GM19193 (cell line): Measurements from ENCODE around the gene SPATA31E1.

Experiments used
- POLR2A ChIP-seq: IDR thresholded peaks from 4 replicates; pipeline ENCODE4 v1.6.1; 2011; ENCODE audit not compliant: insufficient read depth, insufficient read length; ENCODE audit errors: extremely low read depth

Gene SPATA31E1

GRCh38 chr9:87882627-87883026 lies at the start of gene SPATA31E1:
Gene SPATA31E1, plus strand, starts transcription at chr9:87882877. Its CDS starts 15 bp downstream, at chr9:87882892.
- TF ChIP-seq POLR2A, result no peak

GRCh38 chr9:87834357-87834756 lies 48.3 kb upstream of the SPATA31E1 start:
- TF ChIP-seq POLR2A, result no peak

- TF ChIP-seq POLR2A, result no peak
Measured at GRCh38 chr9:87836536-87836935, 46.1 kb upstream of the SPATA31E1 start.

- no peak for TF ChIP-seq POLR2A
Measured at GRCh38 chr9:87836951-87837705, 45.5 kb upstream of the SPATA31E1 start.

- TF ChIP-seq POLR2A, result no peak
Measured at GRCh38 chr9:87840134-87840533, 42.5 kb upstream of the SPATA31E1 start.

GRCh38 chr9:87842878-87843585 lies 39.6 kb upstream of the SPATA31E1 start:
- TF ChIP-seq POLR2A, result no peak

GRCh38 chr9:87844506-87844905 lies 38.2 kb upstream of the SPATA31E1 start:
- TF ChIP-seq POLR2A, result no peak

GRCh38 chr9:87849144-87849758 lies 33.4 kb upstream of the SPATA31E1 start:
- no peak for TF ChIP-seq POLR2A

GRCh38 chr9:87850391-87850790 lies 32.3 kb upstream of the SPATA31E1 start:
- TF ChIP-seq POLR2A, result no peak

GRCh38 chr9:87853302-87853701 lies 29.4 kb upstream of the SPATA31E1 start:
- no peak for TF ChIP-seq POLR2A

- no peak for TF ChIP-seq POLR2A
Measured at GRCh38 chr9:87853876-87854579, 28.6 kb upstream of the SPATA31E1 start.

- TF ChIP-seq POLR2A, result no peak
Measured at GRCh38 chr9:87854580-87854955, 28.1 kb upstream of the SPATA31E1 start.

GRCh38 chr9:87855061-87855460 lies 27.6 kb upstream of the SPATA31E1 start:
- TF ChIP-seq POLR2A, result no peak

- no peak for TF ChIP-seq POLR2A
Measured at GRCh38 chr9:87857141-87857947, 25.3 kb upstream of the SPATA31E1 start.
